Sigmoid colon (tissue), 4 donors: ENCODE results near the gene MBNL1.

ENCODE experiments used
- EP300 ChIP-seq, 4 donors: sonication (generic); formaldehyde crosslinking; IDR thresholded peaks; one replicate each; pipeline ENCODE4 v1.6.1; 2017; ENCODE audit warnings: antibody characterized with exemption in 4 of 4
- POLR2A ChIP-seq, 2 donors: fragments of 450-650 bp; IDR thresholded peaks; one replicate each; pipeline ENCODE4 v1.6.1; 2016; ENCODE audit warnings: antibody characterized with exemption in 2 of 2, mild to moderate bottlenecking in 2 of 2, moderate library complexity in 2 of 2
- POLR2AphosphoS5 ChIP-seq, 4 donors: sonication (generic); formaldehyde crosslinking; IDR thresholded peaks; one replicate each; pipeline ENCODE4 v1.6.1; 2017; ENCODE audit warnings: antibody characterized with exemption in 4 of 4
- TF ChIP-seq, protein P1 (sequence below), 4 experiments: fragments of 450-650 bp in 3 of 4; fragments of 200-600 bp in 1 of 4; IDR thresholded peaks; one replicate each; pipeline ENCODE4 v1.5.1; 2016 to 2019; ENCODE audit warnings: antibody characterized with exemption in 4 of 4, mild to moderate bottlenecking in 3 of 4, moderate library complexity in 2 of 4

DNA sequence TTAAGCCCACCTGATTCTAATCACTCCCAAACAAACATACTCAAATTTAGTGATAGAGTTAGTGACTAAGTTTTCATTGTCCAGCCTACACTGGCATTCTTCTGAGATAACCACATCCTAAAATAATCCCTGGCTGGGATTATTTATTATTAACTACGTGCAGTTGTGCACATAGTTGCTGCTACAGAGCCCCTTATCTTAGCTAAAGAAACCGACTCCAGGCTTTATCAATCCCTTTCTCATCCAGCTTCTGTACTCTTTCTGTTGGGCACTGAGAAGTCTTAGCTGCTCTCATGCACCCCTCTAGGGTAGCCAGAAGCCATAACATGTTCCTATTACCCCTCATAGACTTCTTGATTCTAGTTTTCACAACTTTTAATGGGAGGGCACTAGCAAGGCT is 208.7 kb downstream of the MBNL1 start:
- TF ChIP-seq POLR2A (IDR thresholded peaks at IDR 0.05) (no peak), EP300 (IDR thresholded peaks at IDR 0.05) (no peak), POLR2AphosphoS5 (IDR thresholded peaks at IDR 0.05) (no peak)
- TF ChIP-seq, protein P1, sequence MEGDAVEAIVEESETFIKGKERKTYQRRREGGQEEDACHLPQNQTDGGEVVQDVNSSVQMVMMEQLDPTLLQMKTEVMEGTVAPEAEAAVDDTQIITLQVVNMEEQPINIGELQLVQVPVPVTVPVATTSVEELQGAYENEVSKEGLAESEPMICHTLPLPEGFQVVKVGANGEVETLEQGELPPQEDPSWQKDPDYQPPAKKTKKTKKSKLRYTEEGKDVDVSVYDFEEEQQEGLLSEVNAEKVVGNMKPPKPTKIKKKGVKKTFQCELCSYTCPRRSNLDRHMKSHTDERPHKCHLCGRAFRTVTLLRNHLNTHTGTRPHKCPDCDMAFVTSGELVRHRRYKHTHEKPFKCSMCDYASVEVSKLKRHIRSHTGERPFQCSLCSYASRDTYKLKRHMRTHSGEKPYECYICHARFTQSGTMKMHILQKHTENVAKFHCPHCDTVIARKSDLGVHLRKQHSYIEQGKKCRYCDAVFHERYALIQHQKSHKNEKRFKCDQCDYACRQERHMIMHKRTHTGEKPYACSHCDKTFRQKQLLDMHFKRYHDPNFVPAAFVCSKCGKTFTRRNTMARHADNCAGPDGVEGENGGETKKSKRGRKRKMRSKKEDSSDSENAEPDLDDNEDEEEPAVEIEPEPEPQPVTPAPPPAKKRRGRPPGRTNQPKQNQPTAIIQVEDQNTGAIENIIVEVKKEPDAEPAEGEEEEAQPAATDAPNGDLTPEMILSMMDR (IDR thresholded peaks at IDR 0.05): no peak
